DOHH2 (cell line): ENCODE data around the gene LGALSL.

Source experiments
- H3F3A ChIP-seq: fragments of 200-600 bp; sonication (generic), shearing (Covaris generic); 2 replicates; pipeline ENCODE4 v1.6.0; 2016; ENCODE audit warnings: antibody characterized with exemption, mild to moderate bottlenecking; ENCODE audit not compliant: control insufficient read depth, insufficient read depth
- H3K27ac ChIP-seq: fragments of 200-600 bp; sonication (generic); 2 replicates; pipeline ENCODE4 v1.5.1; 2014; ENCODE audit warnings: low read depth, mild to moderate bottlenecking, low read length, moderate library complexity
- H3K27me3 ChIP-seq: fragments of 200-600 bp; sonication (generic); 2 replicates; pipeline ENCODE4 v1.6.1; 2014; ENCODE audit warnings: mild to moderate bottlenecking, low read length, mixed read lengths; ENCODE audit not compliant: control insufficient read depth
- H3K36me3 ChIP-seq: fragments of 200-600 bp; sonication (generic); 2 replicates; pipeline ENCODE4 v1.6.1; 2014; ENCODE audit warnings: mild to moderate bottlenecking, low read length, moderate library complexity, mixed read lengths; ENCODE audit not compliant: control insufficient read depth
- H3K4me1 ChIP-seq: fragments of 200-600 bp; sonication (generic); 2 replicates; pipeline ENCODE4 v1.6.1; 2014; ENCODE audit warnings: mild to moderate bottlenecking, low read length, mixed read lengths; ENCODE audit not compliant: control insufficient read depth
- H3K4me2 ChIP-seq: fragments of 200-600 bp; sonication (generic); 2 replicates; pipeline ENCODE4 v1.6.0; 2014; ENCODE audit warnings: mild to moderate bottlenecking, low read length, moderate library complexity
- H3K4me3 ChIP-seq: fragments of 200-600 bp; sonication (generic); 2 replicates; pipeline ENCODE4 v1.5.1; 2014; ENCODE audit warnings: mild to moderate bottlenecking, low read length, mixed read lengths
- H3K79me2 ChIP-seq: fragments of 200-600 bp; sonication (generic); 2 replicates; pipeline ENCODE4 v1.6.1; 2014; ENCODE audit warnings: mild to moderate bottlenecking, low read length, mixed read lengths; ENCODE audit not compliant: control insufficient read depth
- H3K9me2 ChIP-seq: fragments of 200-600 bp; sonication (generic); replicated peaks from 2 replicates; pipeline ENCODE4 v1.6.1; 2014; ENCODE audit warnings: mild to moderate bottlenecking, low read length, mixed read lengths; ENCODE audit not compliant: control insufficient read depth
- H3K9me3 ChIP-seq: fragments of 200-600 bp; sonication (generic); 2 replicates; pipeline ENCODE4 v1.6.1; 2014; ENCODE audit warnings: antibody characterized with exemption, low read length, mixed read lengths; ENCODE audit not compliant: control insufficient read depth, insufficient read depth
- H4K20me1 ChIP-seq: fragments of 200-600 bp; sonication (generic); 2 replicates; pipeline ENCODE4 v1.6.0; 2014; ENCODE audit warnings: low read depth, mild to moderate bottlenecking, antibody characterized with exemption, low read length, moderate library complexity; ENCODE audit not compliant: control insufficient read depth, insufficient read depth
- CTCF ChIP-seq: fragments of 200-600 bp; sonication (generic); IDR thresholded peaks from one replicate; pipeline ENCODE4 v1.5.1; 2014; ENCODE audit warnings: antibody characterized with exemption, mild to moderate bottlenecking, low read depth, low read length; ENCODE audit not compliant: poor library complexity, severe bottlenecking
- EZH2phosphoT487 ChIP-seq: fragments of 200-600 bp; sonication (generic); IDR thresholded peaks from 2 replicates; pipeline ENCODE4 v1.6.1; 2017; ENCODE audit warnings: borderline replicate concordance, mild to moderate bottlenecking, antibody characterized with exemption, low read length, moderate library complexity, mixed read lengths

The LGALSL gene

GRCh38 chr2:64448041-64448426 lies 5.9 kb upstream of the LGALSL start:
- Histone ChIP-seq H4K20me1 (no peaks in the 10 kb centered on the region), H3K4me1 (peaks cover 3% of the 10 kb centered on the region; the same call in 1 of the 2 replicates), H3K9me3 (no peaks in the 10 kb centered on the region), H3K79me2 (no peaks in the 10 kb centered on the region), H3F3A (no peaks in the 10 kb centered on the region), H3K9me2 (no peaks in the 10 kb centered on the region), H3K4me3 (no peak overlapping the region), H3K4me2 (no peak overlapping the region), H3K27me3 (peaks cover 6% of the 10 kb centered on the region; the same call in 1 of the 2 replicates), H3K36me3 (no peaks in the 10 kb centered on the region), H3K27ac (no peak overlapping the region)
- TF ChIP-seq CTCF: no peak
- no peak for TF ChIP-seq EZH2phosphoT487

- Histone ChIP-seq H3K79me2 (no peaks in the 10 kb centered on the region), H4K20me1 (no peaks in the 10 kb centered on the region), H3K27ac (no peak overlapping the region), H3K27me3 (peaks cover 3% of the 10 kb centered on the region; the same call in 1 of the 2 replicates), H3K4me3 (no peak overlapping the region), H3K4me2 (no peak overlapping the region), H3K9me2 (no peaks in the 10 kb centered on the region), H3K4me1 (peaks cover 11% of the 10 kb centered on the region), H3F3A (no peaks in the 10 kb centered on the region), H3K36me3 (no peaks in the 10 kb centered on the region), H3K9me3 (no peaks in the 10 kb centered on the region)
- TF ChIP-seq EZH2phosphoT487: no peak
These were observed 2.9 kb upstream of the LGALSL start for GRCh38 chr2:64451051-64451450.

GRCh38 chr2:64454386-64455332 lies 697 bp downstream of the LGALSL start:
- Histone ChIP-seq H3K4me2 (peak overlapping the region; percentile 76), H3K4me3 (peak overlapping the region; percentile 76), H3K27ac (no peak overlapping the region), H3F3A (0 out of 2 replicates have a peak, but pooled peaks cover 3% of the 10 kb centered on the region), H3K27me3 (peaks cover 3% of the 10 kb centered on the region; the same call in 1 of the 2 replicates), H4K20me1 (no peaks in the 10 kb centered on the region), H3K9me3 (no peaks in the 10 kb centered on the region), H3K36me3 (no peaks in the 10 kb centered on the region), H3K4me1 (peaks cover 11% of the 10 kb centered on the region), H3K79me2 (no peaks in the 10 kb centered on the region), H3K9me2 (no peaks in the 10 kb centered on the region)
- no peak for TF ChIP-seq EZH2phosphoT487
- TF ChIP-seq CTCF: no peak

GRCh38 chr2:64455545-64455944 lies 1.6 kb downstream of the LGALSL start:
- Histone ChIP-seq H3K9me3 (no peaks in the 10 kb centered on the region), H3K4me2 (peak overlapping the region; percentile 68; the same call in 1 of the 2 replicates), H4K20me1 (no peaks in the 10 kb centered on the region), H3F3A (0 out of 2 replicates have a peak, but pooled peaks cover 3% of the 10 kb centered on the region), H3K79me2 (no peaks in the 10 kb centered on the region), H3K9me2 (no peaks in the 10 kb centered on the region), H3K27ac (no peak overlapping the region), H3K4me3 (no peak overlapping the region), H3K27me3 (peaks cover 3% of the 10 kb centered on the region; the same call in 1 of the 2 replicates), H3K4me1 (peaks cover 11% of the 10 kb centered on the region), H3K36me3 (no peaks in the 10 kb centered on the region)
- no peak for TF ChIP-seq CTCF
- TF ChIP-seq EZH2phosphoT487: no peak
